ENCODE results near the gene PACSIN2.

Gene PACSIN2

GRCh38 chr22:42820045-42820763 is 194.7 kb downstream of the PACSIN2 start:
- Mint-ChIP-seq H3K9me3 (peaks cover 15% of the 10 kb centered on the region), H3K4me3 (no peak overlapping the region), H3K27me3 (ENCODE audit: low read depth, poor library complexity) (peaks cover 5% of the 10 kb centered on the region), H3K4me1 (peaks cover 12% of the 10 kb centered on the region), H3K27ac (peak overlapping the region; percentile 69), H3K36me3 (ENCODE audit: low read depth) (peaks cover 43% of the 10 kb centered on the region)
- no peak for DNase-seq
- TF ChIP-seq, protein P1, sequence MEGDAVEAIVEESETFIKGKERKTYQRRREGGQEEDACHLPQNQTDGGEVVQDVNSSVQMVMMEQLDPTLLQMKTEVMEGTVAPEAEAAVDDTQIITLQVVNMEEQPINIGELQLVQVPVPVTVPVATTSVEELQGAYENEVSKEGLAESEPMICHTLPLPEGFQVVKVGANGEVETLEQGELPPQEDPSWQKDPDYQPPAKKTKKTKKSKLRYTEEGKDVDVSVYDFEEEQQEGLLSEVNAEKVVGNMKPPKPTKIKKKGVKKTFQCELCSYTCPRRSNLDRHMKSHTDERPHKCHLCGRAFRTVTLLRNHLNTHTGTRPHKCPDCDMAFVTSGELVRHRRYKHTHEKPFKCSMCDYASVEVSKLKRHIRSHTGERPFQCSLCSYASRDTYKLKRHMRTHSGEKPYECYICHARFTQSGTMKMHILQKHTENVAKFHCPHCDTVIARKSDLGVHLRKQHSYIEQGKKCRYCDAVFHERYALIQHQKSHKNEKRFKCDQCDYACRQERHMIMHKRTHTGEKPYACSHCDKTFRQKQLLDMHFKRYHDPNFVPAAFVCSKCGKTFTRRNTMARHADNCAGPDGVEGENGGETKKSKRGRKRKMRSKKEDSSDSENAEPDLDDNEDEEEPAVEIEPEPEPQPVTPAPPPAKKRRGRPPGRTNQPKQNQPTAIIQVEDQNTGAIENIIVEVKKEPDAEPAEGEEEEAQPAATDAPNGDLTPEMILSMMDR (IDR thresholded peaks at IDR 0.05): peak; percentile 54

All from nephron progenitor cell (in vitro differentiated cells).